AG04450 (cell line): ENCODE results near the gene FSTL4. TPM values are rescaled to one million over a fixed set of nuclear protein-coding genes. Genes with fewer than 3 reads are reported as not detected.

Experiments
- CTCF ChIA-PET: fragments of 300-600, 350-600 bp; formaldehyde crosslinking; extraction: SDS; loops from one replicate; lab custom pipeline; 2022; ENCODE audit warnings: antibody characterized with exemption, inconsistent platforms; lab: Charles Lee
- POLR2A ChIA-PET: fragments of 350-600 bp; formaldehyde crosslinking; extraction: SDS; loops from one replicate; lab custom pipeline; 2021; ENCODE audit warnings: antibody characterized with exemption, inconsistent platforms; lab: Yijun Ruan, JAX
- DNase-seq: peaks from one replicate; pipeline ENCODE4 v3.0.0-alpha.2; 2011; ENCODE audit warnings: low read depth, low spot score
- H3K27ac ChIP-seq: one replicate; pipeline ENCODE4 v1.5.1; 2012; ENCODE audit warnings: low read depth, low read length, control low read depth
- H3K27me3 ChIP-seq: one replicate; pipeline ENCODE4 v1.6.0; 2012; ENCODE audit warnings: low read length; ENCODE audit not compliant: control insufficient read depth, insufficient read depth
- H3K4me3 ChIP-seq: 2 replicates; pipeline ENCODE4 v1.5.1; 2011; ENCODE audit warnings: mild to moderate bottlenecking, low read depth, low read length, control low read depth
- H3K9me3 ChIP-seq: 2 replicates; pipeline ENCODE4 v1.5.1; 2012; ENCODE audit warnings: low read length; ENCODE audit not compliant: control insufficient read depth, insufficient read depth
- polyA plus RNA-seq: library from polyadenylated mRNA; depleted of rRNA; stranded (reverse); fragments of >200 nt; gene quantifications from 2 replicates; pipeline ENCODE4 v1.2.3, GENCODE V29; 2011
- TF ChIP-seq, protein P1 (sequence below): IDR thresholded peaks from 2 replicates; pipeline ENCODE4 v1.5.1; 2011; ENCODE audit warnings: low read depth, low read length, control low read depth, inconsistent platforms

FSTL4 gene
- polyA plus RNA-seq, 1 experiment: 0.11 TPM

DNA sequence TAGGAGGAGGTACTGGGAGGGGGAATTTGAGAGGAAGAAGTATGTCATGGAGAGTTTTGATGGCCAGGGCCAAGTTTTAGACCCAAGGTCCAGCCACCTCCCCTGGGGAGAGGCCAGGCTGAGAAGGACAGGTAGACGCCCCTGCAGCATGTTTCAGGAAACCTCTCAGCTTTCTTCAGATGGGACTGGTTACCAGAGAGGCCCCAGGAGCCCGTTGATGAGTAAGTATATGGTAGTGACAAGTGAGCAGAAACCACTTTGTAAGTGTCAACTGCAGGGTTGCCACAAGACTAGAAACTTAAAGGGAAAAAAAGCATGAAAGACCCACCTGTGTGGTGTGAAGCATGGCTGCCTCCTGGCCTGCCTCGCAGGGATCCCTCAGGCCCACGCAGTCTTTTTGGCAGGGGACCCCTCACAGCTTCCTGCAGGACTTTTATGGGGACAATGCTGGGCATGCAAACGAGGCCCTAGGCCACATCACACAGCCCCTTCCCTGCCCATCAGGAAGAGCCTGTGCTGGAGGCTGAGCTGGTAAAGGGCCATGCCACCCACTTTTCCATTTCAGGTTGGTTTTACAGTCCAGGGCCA is 255.9 kb downstream of the FSTL4 start:
- Histone ChIP-seq H3K9me3 (no peaks in the 10 kb centered on the region), H3K27me3 (peaks cover 13% of the 10 kb centered on the region), H3K4me3 (no peak overlapping the region), H3K27ac (no peak overlapping the region)
- TF ChIP-seq, protein P1, sequence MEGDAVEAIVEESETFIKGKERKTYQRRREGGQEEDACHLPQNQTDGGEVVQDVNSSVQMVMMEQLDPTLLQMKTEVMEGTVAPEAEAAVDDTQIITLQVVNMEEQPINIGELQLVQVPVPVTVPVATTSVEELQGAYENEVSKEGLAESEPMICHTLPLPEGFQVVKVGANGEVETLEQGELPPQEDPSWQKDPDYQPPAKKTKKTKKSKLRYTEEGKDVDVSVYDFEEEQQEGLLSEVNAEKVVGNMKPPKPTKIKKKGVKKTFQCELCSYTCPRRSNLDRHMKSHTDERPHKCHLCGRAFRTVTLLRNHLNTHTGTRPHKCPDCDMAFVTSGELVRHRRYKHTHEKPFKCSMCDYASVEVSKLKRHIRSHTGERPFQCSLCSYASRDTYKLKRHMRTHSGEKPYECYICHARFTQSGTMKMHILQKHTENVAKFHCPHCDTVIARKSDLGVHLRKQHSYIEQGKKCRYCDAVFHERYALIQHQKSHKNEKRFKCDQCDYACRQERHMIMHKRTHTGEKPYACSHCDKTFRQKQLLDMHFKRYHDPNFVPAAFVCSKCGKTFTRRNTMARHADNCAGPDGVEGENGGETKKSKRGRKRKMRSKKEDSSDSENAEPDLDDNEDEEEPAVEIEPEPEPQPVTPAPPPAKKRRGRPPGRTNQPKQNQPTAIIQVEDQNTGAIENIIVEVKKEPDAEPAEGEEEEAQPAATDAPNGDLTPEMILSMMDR: no peak
- DNase-seq: no peak
- POLR2A ChIA-PET: no interaction called here
- CTCF ChIA-PET: no interaction called here

DNA sequence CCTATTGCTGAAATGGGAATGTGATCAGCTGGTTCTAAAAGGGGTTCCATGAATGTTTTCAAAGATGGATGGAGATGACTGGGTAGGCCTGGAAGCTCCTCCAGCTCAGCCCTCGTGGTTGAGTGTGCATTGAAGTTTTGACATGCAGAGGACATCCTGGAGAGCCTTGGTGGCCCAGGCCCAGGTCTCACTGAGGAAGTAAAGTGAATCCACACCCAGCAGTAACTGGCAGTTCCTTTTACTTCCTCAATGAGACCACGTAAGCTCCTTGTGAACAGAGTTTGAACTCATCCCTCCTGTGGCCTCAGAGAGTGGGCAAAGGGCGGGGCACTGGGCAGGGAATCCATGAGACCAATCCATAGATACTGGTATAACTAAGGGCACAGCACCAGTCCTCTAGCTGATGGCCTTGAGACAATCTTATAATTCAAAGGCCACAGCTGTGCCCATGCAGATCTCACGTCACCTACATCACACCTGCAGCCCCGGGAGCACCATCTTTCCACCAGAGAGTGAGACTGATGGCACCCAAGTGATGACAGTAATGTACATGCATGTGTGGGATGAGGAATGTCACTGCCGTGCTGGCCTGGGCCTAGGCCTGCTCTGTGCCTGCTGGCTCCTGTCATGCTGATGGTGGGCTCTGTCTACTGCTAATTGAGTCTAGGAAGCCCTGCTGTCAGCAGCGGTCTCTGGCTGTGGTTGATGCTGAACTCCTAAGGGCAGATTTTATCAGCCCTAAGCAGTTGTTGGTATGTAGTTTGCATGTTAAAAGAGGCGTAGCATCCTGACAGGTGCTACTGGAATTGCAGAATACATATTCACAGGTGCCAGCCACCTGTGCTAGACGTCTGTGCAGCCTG is 257.8 kb downstream of the FSTL4 start:
- Histone ChIP-seq H3K27me3 (peaks cover 3% of the 10 kb centered on the region), H3K4me3 (no peak overlapping the region), H3K9me3 (no peaks in the 10 kb centered on the region), H3K27ac (no peak overlapping the region)
- POLR2A ChIA-PET: interaction anchor here (0.6 kb wide), 1 partner anchor 216 kb away, joined by 3 read pairs; no protein-coding TSS in a partner anchor
- TF ChIP-seq, protein P1: no peak
- CTCF ChIA-PET: no interaction called here
- no peak for DNase-seq

DNA sequence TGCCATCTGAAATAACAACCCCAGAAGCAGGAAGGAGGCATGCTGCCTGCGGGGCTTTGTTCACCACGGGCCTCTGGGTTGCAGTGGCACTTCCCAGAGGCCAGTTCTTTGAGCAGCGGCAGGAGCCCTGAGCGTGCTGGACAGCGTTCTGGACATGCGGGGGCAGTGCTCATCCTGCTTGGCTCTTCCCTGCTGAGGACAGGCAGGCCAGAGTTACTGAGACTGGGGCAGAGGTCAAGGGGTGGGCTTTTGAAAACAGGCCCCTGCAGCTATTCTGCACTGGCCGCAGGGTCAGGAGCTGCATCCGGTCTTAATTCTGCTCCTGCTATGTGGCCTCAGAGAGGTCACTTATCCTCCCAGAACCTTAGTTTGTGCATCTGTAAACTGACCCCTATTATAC is 258.6 kb downstream of the FSTL4 start:
- TF ChIP-seq, protein P1: no peak
- ChIA-PET CTCF (no interaction called here), POLR2A (no interaction called here)
- no peaks in the 10 kb centered on the region for H3K9me3 ChIP-seq
- DNase-seq: no peak
- H3K27ac ChIP-seq: no peak overlapping the region
- no peak overlapping the region for H3K4me3 ChIP-seq
- H3K27me3 ChIP-seq: peaks cover 2% of the 10 kb centered on the region

DNA sequence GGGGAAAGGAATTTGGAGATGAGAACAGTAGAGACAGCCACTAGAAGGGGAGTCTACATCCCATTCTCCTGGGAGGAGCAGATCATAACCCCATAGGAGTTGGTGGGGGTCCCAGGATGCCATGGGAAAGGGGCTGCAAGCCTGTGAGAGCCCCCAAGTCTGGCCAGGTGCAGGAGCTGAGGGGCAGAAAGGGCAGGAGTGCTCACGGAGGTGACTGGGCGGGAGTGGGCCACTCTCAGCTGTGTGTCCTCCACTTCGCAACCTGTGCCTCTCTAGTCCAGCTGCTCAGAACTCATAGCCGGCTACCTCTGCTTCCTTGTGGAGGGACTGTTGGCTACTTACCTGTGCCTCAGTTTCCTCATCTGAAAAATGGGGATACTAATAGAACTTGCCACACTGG is 263.9 kb downstream of the FSTL4 start:
- peaks cover 5% of the 10 kb centered on the region for H3K27me3 ChIP-seq
- H3K9me3 ChIP-seq: no peaks in the 10 kb centered on the region
- ChIA-PET POLR2A (no interaction called here), CTCF (no interaction called here)
- H3K27ac ChIP-seq: no peak overlapping the region
- no peak for DNase-seq
- TF ChIP-seq, protein P1: no peak
- no peak overlapping the region for H3K4me3 ChIP-seq

DNA sequence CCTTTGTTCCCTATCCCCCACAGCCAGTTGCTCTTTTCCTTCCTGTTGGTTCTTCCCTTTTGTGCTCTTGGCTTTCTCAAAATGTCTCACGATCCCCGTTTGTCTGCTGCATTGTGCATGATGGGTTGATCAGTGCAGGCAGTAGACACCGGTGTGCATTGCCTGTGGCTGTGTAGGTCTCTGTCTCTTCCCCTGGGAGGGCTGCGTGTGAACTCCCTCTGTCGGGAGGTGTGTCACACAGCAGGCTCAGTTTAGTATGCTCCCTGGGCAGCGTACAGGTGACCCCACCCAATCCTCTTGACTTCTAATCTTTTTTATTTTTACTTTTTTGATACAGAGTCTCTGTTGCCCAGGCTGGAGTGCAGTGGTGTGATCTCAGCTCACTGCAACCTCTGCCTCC is 265.3 kb downstream of the FSTL4 start:
- no peaks in the 10 kb centered on the region for H3K9me3 ChIP-seq
- no peak overlapping the region for H3K27ac ChIP-seq
- TF ChIP-seq, protein P1: no peak
- POLR2A ChIA-PET: no interaction called here
- CTCF ChIA-PET: no interaction called here
- DNase-seq: no peak
- H3K27me3 ChIP-seq: peaks cover 5% of the 10 kb centered on the region
- no peak overlapping the region for H3K4me3 ChIP-seq
